Midbrain (tissue), 1 donor: ENCODE measurements around the gene SCGB2B2.
"Not testable (repeated sequence)": the region's sequence is repeated elsewhere in the genome, so short reads cannot be mapped to it uniquely, and the experiment has no call there.

Experiments
- DNase-seq: peaks from one replicate; lab custom pipeline; 2025; lab: John Stamatoyannopoulos, UW

Gene SCGB2B2

GRCh38 chr19:34668690-34669089 lies 8.3 kb downstream of the SCGB2B2 start:
- not testable (repeated sequence) for DNase-seq

GRCh38 chr19:34668077-34668689 lies 8.8 kb downstream of the SCGB2B2 start:
- not testable (repeated sequence) for DNase-seq

- DNase-seq, result no peak
Measured at GRCh38 chr19:34667349-34668076, 9.4 kb downstream of the SCGB2B2 start.

- no peak for DNase-seq
Measured at GRCh38 chr19:34666958-34667265, 10.0 kb downstream of the SCGB2B2 start.

- DNase-seq, result no peak
Measured at GRCh38 chr19:34666200-34666957, 10.6 kb downstream of the SCGB2B2 start.

- DNase-seq, result not testable (repeated sequence)
Measured at GRCh38 chr19:34665275-34665674, 11.7 kb downstream of the SCGB2B2 start.

GRCh38 chr19:34664870-34665269 lies 12.1 kb downstream of the SCGB2B2 start:
- DNase-seq, result no peak

GRCh38 chr19:34664168-34664567 lies 12.8 kb downstream of the SCGB2B2 start:
- DNase-seq, result no peak

- peak; percentile 2 for DNase-seq
Measured at GRCh38 chr19:34662919-34663318, 14.0 kb downstream of the SCGB2B2 start.

- no peak for DNase-seq
Measured at GRCh38 chr19:34661357-34661756, 15.6 kb downstream of the SCGB2B2 start.

- DNase-seq, result no peak
Measured at GRCh38 chr19:34655651-34656050, 21.3 kb downstream of the SCGB2B2 start.

GRCh38 chr19:34654796-34655195 lies 22.2 kb downstream of the SCGB2B2 start:
- no peak for DNase-seq

GRCh38 chr19:34651747-34652146 lies 25.2 kb downstream of the SCGB2B2 start:
- no peak for DNase-seq

GRCh38 chr19:34649886-34650543 lies 26.9 kb downstream of the SCGB2B2 start:
- no peak for DNase-seq

GRCh38 chr19:34645551-34645950 lies 31.4 kb downstream of the SCGB2B2 start:
- no peak for DNase-seq

GRCh38 chr19:34644991-34645461 lies 31.9 kb downstream of the SCGB2B2 start:
- DNase-seq, result no peak

- no peak for DNase-seq
Measured at GRCh38 chr19:34642241-34642640, 34.7 kb downstream of the SCGB2B2 start.

- DNase-seq, result peak; percentile 87
Measured at GRCh38 chr19:34639491-34640085, 37.4 kb downstream of the SCGB2B2 start.

- DNase-seq, result no peak
Measured at GRCh38 chr19:34633802-34634201, 43.2 kb downstream of the SCGB2B2 start.
